Activated CD4-positive, alpha-beta T cell treated with anti-CD3 and anti-CD28 coated beads, Interleukin-2, amount 10 ng/mL, durations not matched to agents 7 days and 5 days (primary cell): ENCODE results near the gene STRADA. TPM values are rescaled to one million over a fixed set of nuclear protein-coding genes. Genes with fewer than 3 reads are reported as not detected.

Experiments
- CTCF ChIA-PET: fragments of 350-600 bp; sonication (Branson Sonifier 250); formaldehyde crosslinking; loops from one replicate; lab custom pipeline; 2021; ENCODE audit warnings: antibody characterized with exemption; lab: Charles Lee
- POLR2A ChIA-PET: fragments of 350-600 bp; sonication (Branson Sonifier 250); formaldehyde crosslinking; loops from one replicate; lab custom pipeline; 2021; ENCODE audit warnings: antibody characterized with exemption; lab: Charles Lee
- DNase-seq: peaks from one replicate; pipeline ENCODE4 v3.0.0-alpha.2; 2020
- H3K27ac Mint-ChIP-seq: one replicate; pipeline ENCODE4 v1.8.0; 2021; ENCODE audit warnings: mild to moderate bottlenecking, moderate library complexity, mixed read lengths
- H3K27me3 Mint-ChIP-seq: one replicate; pipeline ENCODE4 v1.8.0; 2021; ENCODE audit warnings: mixed read lengths
- H3K36me3 Mint-ChIP-seq: one replicate; pipeline ENCODE4 v1.8.0; 2021; ENCODE audit warnings: low read depth, mixed read lengths
- H3K4me1 Mint-ChIP-seq: one replicate; pipeline ENCODE4 v1.8.0; 2021; ENCODE audit warnings: mixed read lengths
- H3K4me3 Mint-ChIP-seq: one replicate; pipeline ENCODE4 v1.8.0; 2021; ENCODE audit warnings: mild to moderate bottlenecking, moderate library complexity, mixed read lengths
- H3K9me3 Mint-ChIP-seq: one replicate; pipeline ENCODE4 v1.8.0; 2021; ENCODE audit warnings: mixed read lengths
- total RNA-seq, 2 experiments: library from RNA; stranded (reverse); gene quantifications; one replicate each; pipeline ENCODE4 v1.2.3, GENCODE V29; 2021

The STRADA gene
- total RNA-seq, 2 experiments from 2014 or later, result 46.8 to 49.0 TPM

- Mint-ChIP-seq H3K36me3 (peaks cover 39% of the 10 kb centered on the region), H3K27ac (peak within 1 kb of the TSS; percentile 99), H3K27me3 (no peaks in the 10 kb centered on the region), H3K4me1 (peaks cover 55% of the 10 kb centered on the region), H3K9me3 (no peaks in the 10 kb centered on the region), H3K4me3 (peak within 1 kb of the TSS; percentile 90)
- CTCF ChIA-PET, result interaction anchor here (0.7 to 2.4 kb wide), 17 partner anchors 8 to 348 kb away, joined by 3 to 10 read pairs (median 3); partner anchors contain the start of genes FTSJ3 and STRADA
- DNase-seq, result peak; percentile 99
- POLR2A ChIA-PET, result interaction anchor here (0.7 to 1.5 kb wide), 5 partner anchors 9 to 76 kb away, joined by 3 to 10 read pairs (median 4); partner anchors contain the start of gene STRADA
Measured at GRCh38 chr17:63773272-63774140, 31.9 kb upstream of the STRADA start, which contains the start of gene CCDC47. Gene CCDC47 (minus strand): TSS chr17:63773597. CDS start chr17:63766175, 7,422 bp downstream.

DNA sequence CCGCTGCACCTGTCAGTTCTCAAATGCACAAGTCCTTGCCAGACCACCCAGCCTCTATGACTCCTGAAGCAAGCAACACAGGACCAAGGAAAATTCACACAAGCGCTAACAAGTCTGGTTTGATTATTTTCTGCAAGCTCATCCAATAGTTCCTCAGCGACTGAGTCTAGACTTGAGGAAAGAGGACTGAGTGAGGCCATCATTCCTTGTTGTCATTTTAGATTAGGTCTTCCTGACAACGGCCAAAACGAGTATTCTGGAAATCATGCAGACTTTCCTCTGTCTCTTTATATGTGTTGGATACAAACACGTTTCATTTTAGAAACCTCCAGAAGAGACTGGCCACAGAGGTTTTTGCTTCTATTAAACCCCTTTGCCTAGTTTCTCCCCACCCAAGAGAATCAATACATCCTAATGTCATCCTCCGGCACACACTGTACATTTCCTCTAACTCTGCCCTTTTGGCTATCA, 31.2 kb upstream of the STRADA start:
- peaks cover 51% of the 10 kb centered on the region for H3K4me1 Mint-ChIP-seq
- no peaks in the 10 kb centered on the region for H3K9me3 Mint-ChIP-seq
- ChIA-PET POLR2A (interaction anchor here (1.5 kb wide), 1 partner anchor 31 kb away, joined by 10 read pairs; the partner anchor contains the start of gene STRADA), CTCF (interaction anchor here (0.8 to 2.4 kb wide), 9 partner anchors 8 to 348 kb away, joined by 3 to 8 read pairs (median 3); partner anchors contain the start of gene FTSJ3)
- H3K36me3 Mint-ChIP-seq, result peaks cover 35% of the 10 kb centered on the region
- H3K4me3 Mint-ChIP-seq, result peak overlapping the region; percentile 90
- no peaks in the 10 kb centered on the region for H3K27me3 Mint-ChIP-seq
- peak overlapping the region; percentile 99 for H3K27ac Mint-ChIP-seq
- DNase-seq, result peak; percentile 9

GRCh38 chr17:63768433-63768832, 26.8 kb upstream of the STRADA start:
- peaks cover 47% of the 10 kb centered on the region for H3K4me1 Mint-ChIP-seq
- no peak for DNase-seq
- CTCF ChIA-PET, result interaction anchor here (0.9 to 1.2 kb wide), 4 partner anchors 18 to 67 kb away, joined by 3 to 4 read pairs (median 3); no protein-coding TSS in a partner anchor
- H3K9me3 Mint-ChIP-seq, result no peaks in the 10 kb centered on the region
- H3K4me3 Mint-ChIP-seq, result no peak overlapping the region
- H3K36me3 Mint-ChIP-seq, result peaks cover 45% of the 10 kb centered on the region
- POLR2A ChIA-PET, result no interaction called here
- H3K27ac Mint-ChIP-seq, result no peak overlapping the region
- no peaks in the 10 kb centered on the region for H3K27me3 Mint-ChIP-seq

DNA sequence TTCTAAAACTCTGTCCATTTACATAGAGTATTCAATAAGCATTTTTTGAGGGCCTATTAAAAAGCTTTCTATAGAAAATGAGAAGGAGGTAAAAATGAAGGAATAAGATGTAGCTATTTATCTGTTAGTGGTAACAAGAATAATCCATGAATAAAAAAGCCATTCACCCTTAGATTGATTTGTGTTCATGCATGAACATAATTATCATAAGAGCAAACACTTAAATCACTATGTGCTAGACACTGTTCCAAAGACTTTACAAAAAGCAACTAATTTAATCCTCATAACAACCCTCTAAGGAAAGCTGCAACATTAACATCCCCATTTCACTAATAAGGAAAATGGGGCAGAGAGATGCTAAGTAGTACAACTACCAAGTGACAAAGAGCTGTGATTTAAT, 25.2 kb upstream of the STRADA start:
- Mint-ChIP-seq H3K4me1 (peaks cover 47% of the 10 kb centered on the region), H3K9me3 (no peaks in the 10 kb centered on the region), H3K36me3 (peaks cover 50% of the 10 kb centered on the region), H3K27ac (no peak overlapping the region), H3K27me3 (no peaks in the 10 kb centered on the region), H3K4me3 (no peak overlapping the region)
- DNase-seq, result no peak
- ChIA-PET POLR2A (no interaction called here), CTCF (interaction anchor here (1.2 kb wide), 2 partner anchors 10 to 82 kb away, joined by 4 to 5 read pairs; no protein-coding TSS in a partner anchor)

DNA sequence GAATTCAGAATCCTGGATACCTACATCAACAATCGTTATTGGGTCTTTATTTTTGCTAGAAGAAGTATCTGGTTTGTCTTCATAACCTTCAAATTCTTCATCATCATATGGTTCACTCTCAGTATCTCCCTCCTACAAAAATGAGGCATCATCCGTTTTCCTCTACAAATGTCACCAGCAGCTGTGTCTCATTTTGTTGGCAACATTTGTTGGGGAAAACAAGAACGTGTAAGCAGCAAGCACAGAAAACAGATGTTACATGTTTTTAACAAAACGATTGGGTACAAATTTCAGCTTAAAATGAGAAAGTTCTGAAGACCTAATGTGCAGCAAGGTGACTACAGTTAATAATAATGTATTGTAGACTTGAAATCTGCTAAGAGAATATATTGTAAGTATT, 23.1 kb upstream of the STRADA start:
- H3K36me3 Mint-ChIP-seq, result peaks cover 51% of the 10 kb centered on the region
- peaks cover 39% of the 10 kb centered on the region for H3K4me1 Mint-ChIP-seq
- no peaks in the 10 kb centered on the region for H3K9me3 Mint-ChIP-seq
- ChIA-PET POLR2A (interaction anchor here (1.0 kb wide), 1 partner anchor 9 kb away, joined by 4 read pairs; the partner anchor contains the start of genes CCDC47 and DDX42), CTCF (interaction anchor here (1.3 to 1.8 kb wide), 3 partner anchors 9 to 15 kb away, joined by 4 to 10 read pairs (median 7); partner anchors contain the start of gene CCDC47)
- H3K27me3 Mint-ChIP-seq, result no peaks in the 10 kb centered on the region
- no peak overlapping the region for H3K27ac Mint-ChIP-seq
- DNase-seq, result no peak
- H3K4me3 Mint-ChIP-seq, result no peak overlapping the region

DNA sequence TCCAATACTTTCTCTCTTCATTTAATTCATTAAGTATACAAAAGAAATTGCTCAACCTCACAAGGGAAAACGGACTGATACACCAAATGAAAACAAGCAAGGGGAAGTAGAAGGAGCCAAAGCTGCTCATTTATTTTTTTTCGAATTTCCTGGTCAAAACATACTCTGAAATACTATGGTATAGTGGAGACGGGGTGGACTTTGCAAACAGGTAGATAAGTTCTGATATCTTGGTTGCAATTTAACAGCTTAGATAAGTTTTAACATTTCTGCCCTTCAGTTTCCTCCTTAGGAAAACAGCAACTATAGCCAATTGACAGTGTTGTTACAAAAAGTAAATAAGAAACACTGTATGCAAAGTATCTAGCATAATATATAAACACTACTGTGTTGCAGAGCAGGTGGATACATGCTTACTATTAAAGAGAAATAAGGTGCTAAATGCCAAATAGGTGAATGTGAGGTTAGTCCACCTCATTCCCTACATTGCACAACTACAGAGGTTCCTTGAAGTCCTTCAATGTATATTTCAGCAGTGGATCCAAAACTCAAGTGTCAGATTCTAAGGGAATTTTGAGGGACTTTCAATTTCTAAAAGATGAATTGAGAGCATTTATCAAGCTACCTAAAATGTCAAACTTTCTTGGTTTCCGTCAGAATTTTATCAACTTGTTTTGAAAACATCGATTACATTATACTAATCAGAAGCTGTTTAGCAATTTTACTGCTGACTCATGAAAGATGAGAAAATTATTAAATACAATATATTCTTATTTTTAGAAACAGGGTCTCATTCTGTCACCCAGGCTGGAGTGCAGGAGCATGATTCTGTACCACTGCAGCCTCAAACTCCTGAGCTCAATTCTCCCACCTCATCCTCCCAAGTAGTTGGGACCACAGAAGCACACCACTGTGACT, 20.8 kb upstream of the STRADA start:
- peaks cover 59% of the 10 kb centered on the region for H3K36me3 Mint-ChIP-seq
- no peaks in the 10 kb centered on the region for H3K9me3 Mint-ChIP-seq
- H3K4me1 Mint-ChIP-seq, result peaks cover 30% of the 10 kb centered on the region
- H3K27me3 Mint-ChIP-seq, result no peaks in the 10 kb centered on the region
- H3K4me3 Mint-ChIP-seq, result no peak overlapping the region
- ChIA-PET CTCF (interaction anchor here (0.6 to 2.6 kb wide), 8 partner anchors 12 to 189 kb away, joined by 3 to 10 read pairs (median 3); partner anchors contain the start of gene DDX42), POLR2A (no interaction called here)
- DNase-seq, result no peak
- no peak overlapping the region for H3K27ac Mint-ChIP-seq

DNA sequence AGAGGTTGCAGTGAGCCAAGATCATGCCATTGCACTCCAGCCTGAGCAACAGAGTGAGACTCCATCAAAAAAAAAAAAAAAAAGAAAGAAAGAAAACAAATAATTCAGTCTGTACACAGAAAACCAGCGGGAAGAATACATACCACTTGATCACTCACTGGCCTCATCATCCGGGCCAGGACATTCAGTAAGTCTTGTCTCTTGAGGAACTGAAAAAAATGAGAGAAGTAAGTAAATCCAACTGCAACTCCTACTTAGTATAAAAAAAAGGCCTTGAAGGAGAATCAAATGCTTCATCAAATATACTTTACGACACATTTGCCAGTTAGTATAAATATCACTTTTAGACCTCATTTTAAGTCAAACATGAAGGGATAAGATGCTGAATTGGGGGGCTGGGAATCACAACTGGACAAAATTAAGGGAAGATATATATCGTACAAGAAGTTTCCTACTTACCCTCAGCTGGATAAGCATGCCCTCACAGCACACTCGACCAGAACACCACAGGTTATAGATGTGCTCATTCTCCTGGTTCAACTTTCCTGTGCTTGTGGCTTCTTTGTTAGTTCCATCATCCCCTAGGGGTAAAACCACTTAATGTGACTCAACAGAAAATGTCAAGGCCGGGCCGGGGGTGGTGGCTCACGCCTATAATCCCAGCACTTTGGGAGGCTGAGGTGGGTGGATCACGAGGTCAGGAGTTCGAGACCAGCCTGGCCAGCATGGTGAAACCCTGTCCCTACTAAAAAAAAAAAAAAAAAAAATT, 19.4 kb upstream of the STRADA start:
- no peak for DNase-seq
- Mint-ChIP-seq H3K4me1 (peaks cover 18% of the 10 kb centered on the region), H3K9me3 (no peaks in the 10 kb centered on the region), H3K4me3 (no peak overlapping the region), H3K27ac (peak overlapping the region; percentile 0), H3K36me3 (peaks cover 62% of the 10 kb centered on the region), H3K27me3 (no peaks in the 10 kb centered on the region)
- ChIA-PET POLR2A (no interaction called here), CTCF (interaction anchor here (0.6 to 2.6 kb wide), 4 partner anchors 9 to 20 kb away, joined by 3 to 10 read pairs (median 5); partner anchors contain the start of gene DDX42)

GRCh38 chr17:63758428-63758827, 16.8 kb upstream of the STRADA start:
- ChIA-PET POLR2A (no interaction called here), CTCF (no interaction called here)
- Mint-ChIP-seq H3K4me3 (no peak overlapping the region), H3K27ac (no peak overlapping the region), H3K27me3 (no peaks in the 10 kb centered on the region), H3K4me1 (peaks cover 13% of the 10 kb centered on the region), H3K36me3 (peaks cover 57% of the 10 kb centered on the region), H3K9me3 (no peaks in the 10 kb centered on the region)
- DNase-seq, result no peak

DNA sequence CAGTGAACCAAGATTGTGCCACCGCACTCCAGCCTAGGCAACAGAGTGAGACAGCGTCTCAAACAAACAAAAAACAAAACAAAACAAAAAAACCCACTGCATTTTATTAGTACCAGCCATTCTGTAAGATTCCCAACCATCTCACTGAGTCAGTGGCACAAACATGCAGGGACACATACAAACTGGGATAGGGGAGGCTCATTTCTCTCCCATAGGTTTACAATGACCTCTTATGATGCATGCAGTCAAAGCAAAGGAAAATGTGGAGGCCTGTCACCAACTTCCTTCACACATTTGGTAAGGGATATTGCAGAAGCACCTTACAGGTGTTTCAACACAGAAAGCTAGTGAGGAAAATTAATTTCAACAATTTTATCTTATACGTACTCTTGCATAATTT, 12.4 kb upstream of the STRADA start:
- peaks cover 49% of the 10 kb centered on the region for H3K36me3 Mint-ChIP-seq
- peaks cover 17% of the 10 kb centered on the region for H3K4me1 Mint-ChIP-seq
- H3K27me3 Mint-ChIP-seq, result no peaks in the 10 kb centered on the region
- no peak overlapping the region for H3K27ac Mint-ChIP-seq
- POLR2A ChIA-PET, result no interaction called here
- CTCF ChIA-PET, result interaction anchor here (1.3 kb wide), 1 partner anchor 56 kb away, joined by 3 read pairs; no protein-coding TSS in a partner anchor
- no peak for DNase-seq
- no peak overlapping the region for H3K4me3 Mint-ChIP-seq
- H3K9me3 Mint-ChIP-seq, result no peaks in the 10 kb centered on the region

- ChIA-PET POLR2A (interaction anchor here (0.6 kb wide), 1 partner anchor 90 kb away, joined by 7 read pairs; no protein-coding TSS in a partner anchor), CTCF (interaction anchor here (0.8 to 1.3 kb wide), 2 partner anchors 23 to 55 kb away, joined by 3 read pairs; no protein-coding TSS in a partner anchor)
- Mint-ChIP-seq H3K4me3 (no peak overlapping the region), H3K27me3 (no peaks in the 10 kb centered on the region), H3K4me1 (peaks cover 19% of the 10 kb centered on the region), H3K9me3 (no peaks in the 10 kb centered on the region), H3K27ac (peak overlapping the region; percentile 6), H3K36me3 (peaks cover 48% of the 10 kb centered on the region)
- no peak for DNase-seq
Measured at GRCh38 chr17:63753215-63753614, 11.6 kb upstream of the STRADA start.

- CTCF ChIA-PET, result interaction anchor here (0.8 kb wide), 1 partner anchor 23 kb away, joined by 3 read pairs; no protein-coding TSS in a partner anchor
- no peak for DNase-seq
- H3K4me3 Mint-ChIP-seq, result no peak overlapping the region
- no peaks in the 10 kb centered on the region for H3K27me3 Mint-ChIP-seq
- H3K36me3 Mint-ChIP-seq, result peaks cover 48% of the 10 kb centered on the region
- peak overlapping the region; percentile 6 for H3K27ac Mint-ChIP-seq
- no peaks in the 10 kb centered on the region for H3K9me3 Mint-ChIP-seq
- H3K4me1 Mint-ChIP-seq, result peaks cover 19% of the 10 kb centered on the region
- POLR2A ChIA-PET, result no interaction called here
Measured at GRCh38 chr17:63752707-63753106, 11.1 kb upstream of the STRADA start.
